Pancreas (tissue), 10 donors: ENCODE results near the gene SLC25A13. TPM values are rescaled to one million over a fixed set of nuclear protein-coding genes. Genes with fewer than 3 reads are reported as not detected.
"Not testable (repeated sequence)": the region's sequence is repeated elsewhere in the genome, so short reads cannot be mapped to it uniquely, and the experiment has no call there.

Experiments used
- ATAC-seq, 4 donors: fragments of 200-7000 bp; cut with Tn5 transposase; one replicate each; pipeline versions ENCODE4 v1.8.0 to v1.9.1; 2020; ENCODE audit warnings: mild to moderate bottlenecking in 4 of 4, moderate library complexity in 4 of 4
- DNase-seq, 6 donors: peaks; one replicate each; pipeline ENCODE4 v3.0.0-alpha.2; 2020
- FAIRE-seq: peaks from 2 replicates; lab custom pipeline; 2012; peaks lifted over from hg19 to GRCh38; lab: Jason Lieb, UNC
- H3K27ac ChIP-seq, 4 donors: fragments of 200-600 bp; sonication (generic); 1 replicate in 3 of 4; 2 replicates in 1 of 4; pipeline versions ENCODE4 v1.5.0 to v1.8.0; 2020
- H3K27me3 ChIP-seq, 4 donors: fragments of 200-600 bp; one replicate each; pipeline ENCODE4 v1.8.0; 2021
- H3K36me3 ChIP-seq, 3 donors: fragments of 200-600 bp; sonication (generic) in 1 of 3; one replicate each; pipeline versions ENCODE4 v1.5.0 to v1.8.0; 2020 to 2021
- H3K4me1 ChIP-seq, 3 donors: fragments of 200-600 bp; one replicate each; pipeline ENCODE4 v1.8.0; 2021
- H3K4me3 ChIP-seq, 4 donors: fragments of 200-600 bp; sonication (generic) in 2 of 4; one replicate each; pipeline versions ENCODE4 v1.5.0 to v1.8.0; 2020 to 2021
- H3K9me3 ChIP-seq, 4 donors: fragments of 200-600 bp; one replicate each; pipeline ENCODE4 v1.8.0; 2021
- CTCF ChIP-seq, 4 donors: fragments of 200-600 bp; sonication (generic) in 3 of 4; IDR thresholded peaks; one replicate each; pipeline versions ENCODE4 v1.5.0 to v1.8.0; 2021; ENCODE audit warnings: antibody characterized with exemption in 4 of 4
- WGBS, 2 donors: extraction: QIAGEN DNeasy Blood & Tissue Kit; methylation state at CpG; one replicate each; pipeline ENCODE4 v1.1.7; 2013; 5-methylcytosine and 5-hydroxymethylcytosine counted together
- intact Hi-C, 3 donors: fragments of 100-400 bp; cut with DNase I; formaldehyde crosslinking; loops; one replicate each; pipeline versions ENCODE4 v1.11.1 to v1.14.2; 2022
- polyA plus RNA-seq, 2 donors: library from polyadenylated mRNA; stranded (reverse); fragments of 200-250 nt; gene quantifications; one replicate each; pipeline ENCODE4 v1.2.3, GENCODE V29; 2013
- total RNA-seq, 6 donors: library from RNA; stranded (reverse); fragmentation: NEBNext Ultra II Directional in 4 of 6; extraction: Animal tissue kit (Norgen Biotek cat#: 25700) in 4 of 6; gene quantifications; one replicate each; pipeline versions ENCODE4 v1.2.1 to v1.2.4, GENCODE V29; 2021 to 2023
- donor health status: healthy with polysubstance abuse.
- donor health status: DM: no; HTN: no; CAD: no; lungs with moderate emphysema.
- donor health status: DM: no; HTN: no; CAD: no.
- donor health status: control.
- donor health status: control.
- donor health status: Bipolar disorder and iron deficiency.
- donor health status: DM: yes; HTN: yes; CAD: no.
- donor health status: DM: no; HTN: no; CAD: no.
- donor health status: DM: no; HTN: no; CAD: no.
- donor health status: DM: yes; HTN: yes; CAD: no.

The SLC25A13 gene
- total and polyA plus RNA-seq, 8 donors = 4.2 to 15.0 (median 11.0) TPM

GRCh38 chr7:96303105-96303685 is 18.7 kb downstream of the SLC25A13 start:
- H3K9me3 ChIP-seq = no peaks in the 10 kb centered on the region
- no peak for FAIRE-seq
- ATAC-seq = peak; percentile 87 to 97 (median 94)
- H3K27me3 ChIP-seq = no peaks in the 10 kb centered on the region
- intact Hi-C loops = no loop called here
- TF ChIP-seq CTCF (IDR thresholded peaks at IDR 0.05) = no peak
- H3K27ac ChIP-seq = peak overlapping the region in 2 of 4 donors; percentile 38 to 39
- peak in 3 of 6 donors; percentile 40 to 47 (median 40) for DNase-seq
- H3K4me1 ChIP-seq = peaks cover 0 to 27% (median 6%) of the 10 kb centered on the region in 3 donors
- H3K36me3 ChIP-seq = no peaks in the 10 kb centered on the region
- H3K4me3 ChIP-seq = no peak overlapping the region
- 17 to 26% methylated on average over 5 of the region's 5 CpGs for WGBS, 2 donors

GRCh38 chr7:96300986-96301385 is 20.9 kb downstream of the SLC25A13 start:
- DNase-seq = no peak
- intact Hi-C loops = no loop called here
- H3K4me1 ChIP-seq = peaks cover 0 to 25% (median 6%) of the 10 kb centered on the region in 3 donors
- no peak overlapping the region for H3K4me3 ChIP-seq
- H3K36me3 ChIP-seq = no peaks in the 10 kb centered on the region
- WGBS, 2 donors = 92 to 95% methylated on average over 1 of the region's 1 CpG
- no peak overlapping the region for H3K27ac ChIP-seq
- TF ChIP-seq CTCF (IDR thresholded peaks at IDR 0.05) = no peak
- no peaks in the 10 kb centered on the region for H3K27me3 ChIP-seq
- no peak for FAIRE-seq
- ATAC-seq = no peak
- no peaks in the 10 kb centered on the region for H3K9me3 ChIP-seq

DNA sequence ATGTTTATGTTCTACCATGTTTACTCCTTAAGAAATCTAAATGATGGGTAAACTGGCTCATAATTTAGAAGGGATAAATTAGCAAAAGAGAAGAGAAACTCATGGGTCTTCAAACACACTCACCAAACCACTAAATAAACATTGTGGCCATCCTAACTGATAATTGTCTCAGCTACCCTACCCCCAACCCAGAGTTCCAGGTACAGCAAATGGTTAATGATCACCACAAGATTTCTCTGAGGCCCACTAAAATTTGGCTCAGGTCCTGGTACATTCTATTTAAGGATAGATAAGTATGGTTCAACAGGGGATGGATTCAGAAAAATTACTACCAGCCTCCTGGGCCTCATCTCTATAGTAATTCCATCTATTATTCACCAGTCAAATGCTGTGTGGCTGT is 21.4 kb downstream of the SLC25A13 start:
- no peak for FAIRE-seq

GRCh38 chr7:96299496-96299895 is 22.4 kb downstream of the SLC25A13 start:
- Histone ChIP-seq H3K36me3 (no peaks in the 10 kb centered on the region), H3K4me3 (no peak overlapping the region), H3K9me3 (no peaks in the 10 kb centered on the region), H3K4me1 (peaks cover 0 to 25% (median 6%) of the 10 kb centered on the region in 3 donors), H3K27me3 (no peaks in the 10 kb centered on the region), H3K27ac (no peak overlapping the region)
- ATAC-seq (no peak), DNase-seq (no peak), FAIRE-seq (no peak)
- intact Hi-C loops = no loop called here
- TF ChIP-seq CTCF (IDR thresholded peaks at IDR 0.05) = no peak
- 96 to 97% methylated on average over 1 of the region's 1 CpG for WGBS, 2 donors

More for the DNA sequence above, 21.4 kb downstream of the SLC25A13 start:
- Histone ChIP-seq H3K9me3 (no peaks in the 10 kb centered on the region), H3K36me3 (no peaks in the 10 kb centered on the region), H3K27me3 (no peaks in the 10 kb centered on the region), H3K27ac (no peak overlapping the region), H3K4me3 (no peak overlapping the region), H3K4me1 (peaks cover 0 to 25% (median 6%) of the 10 kb centered on the region in 3 donors)
- no peak for DNase-seq
- no peak for TF ChIP-seq CTCF (IDR thresholded peaks at IDR 0.05)
- no peak for ATAC-seq
- intact Hi-C loops = no loop called here

DNA sequence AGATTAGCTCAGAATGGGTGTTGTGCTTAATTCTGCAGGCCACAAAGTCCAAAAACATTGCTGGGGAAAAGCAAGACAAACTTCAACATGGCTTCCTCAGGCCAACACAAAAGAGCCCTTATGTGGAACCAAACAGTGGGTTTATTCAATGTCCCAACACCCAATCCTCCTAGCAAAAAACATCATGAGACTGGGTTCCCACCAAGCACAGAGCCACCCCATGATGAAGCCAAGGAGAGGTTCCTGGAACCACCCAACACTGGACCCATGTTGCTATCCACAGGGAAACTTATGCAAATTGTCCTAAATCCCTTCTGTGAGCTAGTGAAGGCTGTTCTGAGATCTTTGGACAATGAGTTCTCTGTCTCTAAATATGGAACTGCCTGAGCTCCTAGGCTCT is 24.0 kb downstream of the SLC25A13 start:
- H3K36me3 ChIP-seq = no peaks in the 10 kb centered on the region
- no peaks in the 10 kb centered on the region for H3K9me3 ChIP-seq
- H3K4me1 ChIP-seq = peaks cover 0 to 12% (median 4%) of the 10 kb centered on the region in 3 donors
- FAIRE-seq (no peak), ATAC-seq (no peak), DNase-seq (no peak)
- intact Hi-C loops = no loop called here
- H3K4me3 ChIP-seq = no peak overlapping the region
- TF ChIP-seq CTCF (IDR thresholded peaks at IDR 0.05) = no peak
- H3K27ac ChIP-seq = no peak overlapping the region
- no peaks in the 10 kb centered on the region for H3K27me3 ChIP-seq

GRCh38 chr7:96297446-96297845 is 24.5 kb downstream of the SLC25A13 start:
- H3K27ac ChIP-seq, ATAC-seq, H3K27me3 ChIP-seq, DNase-seq, intact Hi-C loops, FAIRE-seq, H3K4me1 ChIP-seq, H3K9me3 ChIP-seq, H3K36me3 ChIP-seq, H3K4me3 ChIP-seq: not testable (repeated sequence)
- WGBS, 2 donors = 94% methylated on average over 5 of the region's 5 CpGs

- FAIRE-seq, ATAC-seq: not testable (repeated sequence)
These were observed 28.0 kb downstream of the SLC25A13 start for GRCh38 chr7:96293911-96294310.

More at GRCh38 chr7:96293911-96294310, 28.0 kb downstream of the SLC25A13 start:
- H3K27me3 ChIP-seq, H3K4me1 ChIP-seq, H3K27ac ChIP-seq, H3K4me3 ChIP-seq, H3K9me3 ChIP-seq, DNase-seq, intact Hi-C loops, H3K36me3 ChIP-seq: not testable (repeated sequence)
- 91 to 94% methylated on average over 4 of the region's 4 CpGs for WGBS, 2 donors
